ENCODE results near the gene CENPN.

CENPN gene

GRCh38 chr16:80981103-80981502 is 25.9 kb upstream of the CENPN start:
- DNase-seq (ENCODE audit: low spot score in 2 of 2) = no peak
- H3K9me3 ChIP-seq = no peaks in the 10 kb centered on the region
- no peak overlapping the region for H3K4me3 ChIP-seq
- peaks cover 6% of the 10 kb centered on the region for H3K36me3 ChIP-seq (replicated peaks)
- no peaks in the 10 kb centered on the region for H3K27me3 ChIP-seq (ENCODE audit: low read depth)
- H3K4me1 ChIP-seq = no peaks in the 10 kb centered on the region; the same call in 1 of the 2 replicates
- in situ Hi-C loops (cut with MboI; ENCODE audit: low sequenced_read_pairs) = no loop called here

- Histone ChIP-seq H3K27me3 (ENCODE audit: low read depth) (no peaks in the 10 kb centered on the region), H3K4me1 (no peaks in the 10 kb centered on the region; the same call in 1 of the 2 replicates), H3K4me3 (no peak overlapping the region), H3K36me3 (replicated peaks) (peaks cover 6% of the 10 kb centered on the region), H3K9me3 (no peaks in the 10 kb centered on the region)
- no peak for DNase-seq (ENCODE audit: low spot score in 2 of 2)
- in situ Hi-C loops (cut with MboI; ENCODE audit: low sequenced_read_pairs) = no loop called here
Observed at GRCh38 chr16:80982646-80983045, 24.4 kb upstream of the CENPN start.

GRCh38 chr16:80984124-80984892 is 22.7 kb upstream of the CENPN start:
- DNase-seq (ENCODE audit: low spot score in 2 of 2) = no peak
- Histone ChIP-seq H3K27me3 (ENCODE audit: low read depth) (no peaks in the 10 kb centered on the region), H3K36me3 (replicated peaks) (peaks cover 6% of the 10 kb centered on the region; the same call in 1 of the 2 replicates), H3K4me3 (no peak overlapping the region), H3K4me1 (no peaks in the 10 kb centered on the region), H3K9me3 (no peaks in the 10 kb centered on the region)
- in situ Hi-C loops (cut with MboI; ENCODE audit: low sequenced_read_pairs) = no loop called here

GRCh38 chr16:80985611-80986010 is 21.4 kb upstream of the CENPN start:
- DNase-seq (ENCODE audit: low spot score in 2 of 2) = no peak
- Histone ChIP-seq H3K36me3 (replicated peaks) (peaks cover 2% of the 10 kb centered on the region; the same call in 1 of the 2 replicates), H3K27me3 (ENCODE audit: low read depth) (no peaks in the 10 kb centered on the region), H3K4me1 (no peaks in the 10 kb centered on the region), H3K4me3 (no peak overlapping the region), H3K9me3 (no peaks in the 10 kb centered on the region)
- in situ Hi-C loops (cut with MboI; ENCODE audit: low sequenced_read_pairs) = no loop called here

- Histone ChIP-seq H3K9me3 (no peaks in the 10 kb centered on the region), H3K4me1 (no peaks in the 10 kb centered on the region), H3K36me3 (replicated peaks) (no peaks in the 10 kb centered on the region; the same call in 1 of the 2 replicates), H3K27me3 (ENCODE audit: low read depth) (no peaks in the 10 kb centered on the region), H3K4me3 (no peak overlapping the region)
- in situ Hi-C loops (cut with MboI; ENCODE audit: low sequenced_read_pairs) = no loop called here
- no peak for DNase-seq (ENCODE audit: low spot score in 2 of 2)
Observed at GRCh38 chr16:80986557-80986956, 20.5 kb upstream of the CENPN start.

GRCh38 chr16:80988756-80989155 is 18.3 kb upstream of the CENPN start:
- H3K27me3 ChIP-seq (ENCODE audit: low read depth) = no peaks in the 10 kb centered on the region
- in situ Hi-C loops (cut with MboI; ENCODE audit: low sequenced_read_pairs) = no loop called here
- no peak overlapping the region for H3K4me3 ChIP-seq
- H3K36me3 ChIP-seq (replicated peaks) = no peaks in the 10 kb centered on the region; the same call in none of the 2 replicates
- no peak for DNase-seq (ENCODE audit: low spot score in 2 of 2)
- no peaks in the 10 kb centered on the region for H3K4me1 ChIP-seq
- H3K9me3 ChIP-seq = no peaks in the 10 kb centered on the region

- Histone ChIP-seq H3K4me1 (no peaks in the 10 kb centered on the region), H3K36me3 (replicated peaks) (no peaks in the 10 kb centered on the region; the same call in none of the 2 replicates), H3K4me3 (no peak overlapping the region), H3K27me3 (ENCODE audit: low read depth) (no peaks in the 10 kb centered on the region), H3K9me3 (no peaks in the 10 kb centered on the region)
- in situ Hi-C loops (cut with MboI; ENCODE audit: low sequenced_read_pairs) = no loop called here
- no peak for DNase-seq (ENCODE audit: low spot score in 2 of 2)
Observed at GRCh38 chr16:80989801-80990200, 17.2 kb upstream of the CENPN start.

GRCh38 chr16:80990577-80990976 is 16.4 kb upstream of the CENPN start:
- in situ Hi-C loops (cut with MboI; ENCODE audit: low sequenced_read_pairs) = no loop called here
- no peak for DNase-seq (ENCODE audit: low spot score in 2 of 2)
- Histone ChIP-seq H3K9me3 (no peaks in the 10 kb centered on the region), H3K4me1 (no peaks in the 10 kb centered on the region), H3K36me3 (replicated peaks) (no peaks in the 10 kb centered on the region; the same call in 1 of the 2 replicates), H3K4me3 (no peak overlapping the region), H3K27me3 (ENCODE audit: low read depth) (no peaks in the 10 kb centered on the region)

GRCh38 chr16:80990978-80991377 is 16.0 kb upstream of the CENPN start:
- Histone ChIP-seq H3K4me3 (no peak overlapping the region), H3K9me3 (no peaks in the 10 kb centered on the region), H3K4me1 (no peaks in the 10 kb centered on the region), H3K36me3 (replicated peaks) (no peaks in the 10 kb centered on the region; the same call in 1 of the 2 replicates), H3K27me3 (ENCODE audit: low read depth) (no peaks in the 10 kb centered on the region)
- in situ Hi-C loops (cut with MboI; ENCODE audit: low sequenced_read_pairs) = no loop called here
- no peak for DNase-seq (ENCODE audit: low spot score in 2 of 2)

GRCh38 chr16:80991792-80992430 is 15.1 kb upstream of the CENPN start:
- H3K27me3 ChIP-seq (ENCODE audit: low read depth) = no peaks in the 10 kb centered on the region
- no peak overlapping the region for H3K4me3 ChIP-seq
- DNase-seq (ENCODE audit: low spot score in 2 of 2) = no peak
- peaks cover 7% of the 10 kb centered on the region for H3K4me1 ChIP-seq
- no peaks in the 10 kb centered on the region for H3K9me3 ChIP-seq
- in situ Hi-C loops (cut with MboI; ENCODE audit: low sequenced_read_pairs) = no loop called here
- no peaks in the 10 kb centered on the region; the same call in 1 of the 2 replicates for H3K36me3 ChIP-seq (replicated peaks)

GRCh38 chr16:80992676-80993293 is 14.2 kb upstream of the CENPN start:
- Histone ChIP-seq H3K4me1 (peaks cover 11% of the 10 kb centered on the region), H3K27me3 (ENCODE audit: low read depth) (no peaks in the 10 kb centered on the region), H3K36me3 (replicated peaks) (no peaks in the 10 kb centered on the region; the same call in 1 of the 2 replicates), H3K9me3 (no peaks in the 10 kb centered on the region), H3K4me3 (no peak overlapping the region)
- in situ Hi-C loops (cut with MboI; ENCODE audit: low sequenced_read_pairs) = no loop called here
- DNase-seq (ENCODE audit: low spot score in 2 of 2) = no peak

- no peaks in the 10 kb centered on the region for H3K9me3 ChIP-seq
- no peak for DNase-seq (ENCODE audit: low spot score in 2 of 2)
- no peak overlapping the region for H3K4me3 ChIP-seq
- peaks cover 11% of the 10 kb centered on the region for H3K4me1 ChIP-seq
- H3K36me3 ChIP-seq (replicated peaks) = no peaks in the 10 kb centered on the region; the same call in 1 of the 2 replicates
- H3K27me3 ChIP-seq (ENCODE audit: low read depth) = no peaks in the 10 kb centered on the region
- in situ Hi-C loops (cut with MboI; ENCODE audit: low sequenced_read_pairs) = no loop called here
Observed at GRCh38 chr16:80993307-80993706, 13.7 kb upstream of the CENPN start.

- H3K36me3 ChIP-seq (replicated peaks) = no peaks in the 10 kb centered on the region; the same call in 1 of the 2 replicates
- H3K27me3 ChIP-seq (ENCODE audit: low read depth) = no peaks in the 10 kb centered on the region
- H3K4me1 ChIP-seq = peaks cover 11% of the 10 kb centered on the region
- H3K9me3 ChIP-seq = no peaks in the 10 kb centered on the region
- DNase-seq (ENCODE audit: low spot score in 2 of 2) = no peak
- H3K4me3 ChIP-seq = no peak overlapping the region
- in situ Hi-C loops (cut with MboI; ENCODE audit: low sequenced_read_pairs) = no loop called here
Observed at GRCh38 chr16:80993834-80994233, 13.2 kb upstream of the CENPN start.

- in situ Hi-C loops (cut with MboI; ENCODE audit: low sequenced_read_pairs) = no loop called here
- H3K4me3 ChIP-seq = no peak overlapping the region
- no peaks in the 10 kb centered on the region for H3K9me3 ChIP-seq
- no peaks in the 10 kb centered on the region for H3K27me3 ChIP-seq (ENCODE audit: low read depth)
- DNase-seq (ENCODE audit: low spot score in 2 of 2) = no peak
- H3K4me1 ChIP-seq = peaks cover 11% of the 10 kb centered on the region
- H3K36me3 ChIP-seq (replicated peaks) = no peaks in the 10 kb centered on the region; the same call in 1 of the 2 replicates
Observed at GRCh38 chr16:80994451-80994850, 12.6 kb upstream of the CENPN start.

All from HAP-1 (cell line).